Thyroid gland (tissue), 4 donors: ENCODE measurements around the gene MAP3K12.

ENCODE experiments used
- CTCF ChIP-seq, 6 experiments: fragments of 200-600 bp in 3 of 6; fragments of 450-650 bp in 3 of 6; sonication (generic) in 3 of 6; IDR thresholded peaks; one replicate each; pipeline ENCODE4 v1.5.1; 2016 to 2019; ENCODE audit warnings: antibody characterized with exemption in 6 of 6, mild to moderate bottlenecking in 2 of 6, inconsistent platforms in 1 of 6, moderate library complexity in 1 of 6
- POLR2A ChIP-seq, 2 donors: fragments of 450-650 bp; IDR thresholded peaks; one replicate each; pipeline ENCODE4 v1.6.1; 2017; ENCODE audit warnings: antibody characterized with exemption in 2 of 2, mild to moderate bottlenecking in 2 of 2, moderate library complexity in 1 of 2

- TF ChIP-seq CTCF (IDR thresholded peaks at IDR 0.05) (no peak), POLR2A (IDR thresholded peaks at IDR 0.05) (no peak)
Observed at GRCh38 chr12:53465679-53466078, 33.6 kb downstream of the MAP3K12 start.
